Chondrocyte (in vitro differentiated cells): ENCODE measurements around the gene RIN1. TPM values are rescaled to one million over a fixed set of nuclear protein-coding genes. Genes with fewer than 3 reads are reported as not detected.

Source experiments
- DNase-seq: peaks from one replicate; pipeline ENCODE4 v3.0.0; 2021; ENCODE audit warnings: mixed read lengths, low spot score
- H3K27ac Mint-ChIP-seq: one replicate; pipeline ENCODE4 v1.8.0; 2021; ENCODE audit warnings: mild to moderate bottlenecking, moderate library complexity, mixed read lengths; ENCODE audit not compliant: unreplicated experiment
- H3K27me3 Mint-ChIP-seq: 2 replicates; pipeline ENCODE4 v1.8.0; 2021; ENCODE audit warnings: low read depth, mixed read lengths
- H3K36me3 Mint-ChIP-seq: 2 replicates; pipeline ENCODE4 v1.8.0; 2021; ENCODE audit warnings: low read depth, mixed read lengths
- H3K4me1 Mint-ChIP-seq: 2 replicates; pipeline ENCODE4 v1.8.0; 2021; ENCODE audit warnings: low read depth, mild to moderate bottlenecking, mixed read lengths
- H3K4me3 Mint-ChIP-seq: one replicate; pipeline ENCODE4 v1.8.0; 2021; ENCODE audit warnings: mild to moderate bottlenecking, moderate library complexity, mixed read lengths; ENCODE audit not compliant: unreplicated experiment
- H3K9me3 Mint-ChIP-seq: 2 replicates; pipeline ENCODE4 v1.8.0; 2021; ENCODE audit warnings: low read depth, mixed read lengths
- total RNA-seq: library from RNA; stranded (reverse); gene quantifications from 3 replicates; pipeline ENCODE4 v1.2.1, GENCODE V29; 2021
- TF ChIP-seq, protein P1 (sequence below): fragments of 200-600 bp; sonication (generic); IDR thresholded peaks from 2 replicates; pipeline ENCODE4 v1.5.0; 2021; ENCODE audit warnings: antibody characterized with exemption, mild to moderate bottlenecking, moderate library complexity

RIN1 gene
- total RNA-seq, 1 donor from 2014 or later = 7.1 TPM

GRCh38 chr11:66291706-66292542 is 44.3 kb downstream of the RIN1 start, which contains the start of gene TMEM151A:
Gene TMEM151A (plus strand): TSS chr11:66291894. CDS start chr11:66292014, 120 bp downstream.
- Mint-ChIP-seq H3K27ac (no peak within 1 kb of the TSS), H3K27me3 (peaks cover 5% of the 10 kb centered on the region), H3K4me1 (peaks cover 34% of the 10 kb centered on the region), H3K4me3 (peak within 1 kb of the TSS; percentile 87), H3K36me3 (peaks cover 3% of the 10 kb centered on the region), H3K9me3 (no peaks in the 10 kb centered on the region)
- no peak for DNase-seq
- TF ChIP-seq, protein P1, sequence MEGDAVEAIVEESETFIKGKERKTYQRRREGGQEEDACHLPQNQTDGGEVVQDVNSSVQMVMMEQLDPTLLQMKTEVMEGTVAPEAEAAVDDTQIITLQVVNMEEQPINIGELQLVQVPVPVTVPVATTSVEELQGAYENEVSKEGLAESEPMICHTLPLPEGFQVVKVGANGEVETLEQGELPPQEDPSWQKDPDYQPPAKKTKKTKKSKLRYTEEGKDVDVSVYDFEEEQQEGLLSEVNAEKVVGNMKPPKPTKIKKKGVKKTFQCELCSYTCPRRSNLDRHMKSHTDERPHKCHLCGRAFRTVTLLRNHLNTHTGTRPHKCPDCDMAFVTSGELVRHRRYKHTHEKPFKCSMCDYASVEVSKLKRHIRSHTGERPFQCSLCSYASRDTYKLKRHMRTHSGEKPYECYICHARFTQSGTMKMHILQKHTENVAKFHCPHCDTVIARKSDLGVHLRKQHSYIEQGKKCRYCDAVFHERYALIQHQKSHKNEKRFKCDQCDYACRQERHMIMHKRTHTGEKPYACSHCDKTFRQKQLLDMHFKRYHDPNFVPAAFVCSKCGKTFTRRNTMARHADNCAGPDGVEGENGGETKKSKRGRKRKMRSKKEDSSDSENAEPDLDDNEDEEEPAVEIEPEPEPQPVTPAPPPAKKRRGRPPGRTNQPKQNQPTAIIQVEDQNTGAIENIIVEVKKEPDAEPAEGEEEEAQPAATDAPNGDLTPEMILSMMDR = no peak

- peaks cover 39% of the 10 kb centered on the region for H3K4me1 Mint-ChIP-seq
- TF ChIP-seq, protein P1 = no peak
- no peaks in the 10 kb centered on the region for H3K9me3 Mint-ChIP-seq
- no peak overlapping the region for H3K4me3 Mint-ChIP-seq
- peaks cover 5% of the 10 kb centered on the region for H3K27me3 Mint-ChIP-seq
- DNase-seq = no peak
- peaks cover 2% of the 10 kb centered on the region for H3K36me3 Mint-ChIP-seq
- H3K27ac Mint-ChIP-seq = no peak overlapping the region
Measured at GRCh38 chr11:66291303-66291705, 44.9 kb downstream of the RIN1 start.

DNA sequence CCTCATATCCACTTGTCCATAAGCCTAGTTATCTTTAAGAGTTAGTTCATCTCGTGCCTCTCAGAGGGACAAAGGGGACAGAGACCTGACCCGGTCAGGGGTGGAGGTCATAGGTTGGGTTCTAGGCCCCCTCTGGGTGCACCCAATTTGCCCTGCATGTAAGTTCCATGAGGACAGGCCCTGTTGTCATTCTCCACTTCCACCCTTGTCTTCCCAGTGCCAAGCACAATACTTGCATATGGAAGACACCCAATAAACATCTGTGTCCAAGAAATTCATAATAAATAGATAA is 46.0 kb downstream of the RIN1 start:
- TF ChIP-seq, protein P1 = no peak
- no peaks in the 10 kb centered on the region for H3K9me3 Mint-ChIP-seq
- peak overlapping the region; percentile 87 for H3K4me3 Mint-ChIP-seq
- peaks cover 43% of the 10 kb centered on the region for H3K4me1 Mint-ChIP-seq
- no peak for DNase-seq
- peaks cover 5% of the 10 kb centered on the region for H3K27me3 Mint-ChIP-seq
- no peaks in the 10 kb centered on the region for H3K36me3 Mint-ChIP-seq
- H3K27ac Mint-ChIP-seq = no peak overlapping the region

DNA sequence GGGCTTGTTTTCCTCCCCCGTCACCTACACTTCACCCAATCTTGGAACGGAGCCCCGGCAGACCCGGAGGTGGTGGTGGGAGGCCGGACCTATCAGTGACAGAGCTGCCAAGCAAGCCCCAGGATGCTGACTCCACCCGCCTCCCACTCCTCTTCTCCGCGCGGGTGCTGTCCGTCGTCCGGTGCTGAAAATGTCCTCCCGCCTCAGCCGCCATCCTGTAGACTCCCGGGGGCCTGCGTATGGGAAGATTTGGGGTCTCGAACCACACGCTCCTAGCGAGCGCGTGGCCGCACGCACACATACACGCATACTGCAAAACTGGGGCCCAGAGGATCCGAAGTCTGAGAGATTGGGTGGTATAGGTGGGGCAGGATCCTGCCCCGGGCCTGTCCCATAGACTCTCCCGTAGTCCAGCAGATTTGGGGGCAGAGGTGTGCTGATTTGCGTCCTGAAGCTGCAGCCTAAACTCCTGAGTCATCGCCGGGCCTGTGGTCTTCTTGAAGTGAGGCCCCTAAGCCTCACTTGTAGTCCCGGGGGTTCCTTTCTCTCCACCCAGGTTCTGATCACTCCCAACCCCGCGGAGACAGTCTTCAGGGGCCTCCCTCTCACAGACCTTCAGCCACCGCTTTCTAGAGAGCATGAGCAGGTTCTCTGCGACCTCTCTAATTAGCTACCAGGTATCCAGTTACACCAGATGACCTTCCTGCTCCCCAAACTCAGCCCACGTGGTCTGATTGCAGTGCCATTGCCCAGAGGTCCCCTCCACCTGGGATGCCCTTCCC is 46.5 kb downstream of the RIN1 start:
- TF ChIP-seq, protein P1 = no peak
- no peaks in the 10 kb centered on the region for H3K36me3 Mint-ChIP-seq
- H3K9me3 Mint-ChIP-seq = no peaks in the 10 kb centered on the region
- peak overlapping the region; percentile 87 for H3K4me3 Mint-ChIP-seq
- peak overlapping the region; percentile 98 for H3K27ac Mint-ChIP-seq
- H3K4me1 Mint-ChIP-seq = peaks cover 43% of the 10 kb centered on the region
- DNase-seq = no peak
- peaks cover 5% of the 10 kb centered on the region for H3K27me3 Mint-ChIP-seq
